IMR-90 (cell line): Measurements from ENCODE around the gene BTBD10. TPM values are rescaled to one million over a fixed set of nuclear protein-coding genes. Genes with fewer than 3 reads are reported as not detected.

Source experiments
- ATAC-seq: fragments of 200-7000 bp; cut with Tn5 transposase; 2 replicates; pipeline ENCODE4 v1.9.1; 2020; ENCODE audit warnings: low read depth, mild to moderate bottlenecking, moderate library complexity
- BruUV-seq: library from RNA; stranded (reverse); fragments of 400-500 nt; replicated peaks from 2 replicates; lab custom pipeline; 2021; lab: Mats Ljungman, UMichigan
- CTCF ChIA-PET: fragments of 300-600 bp; formaldehyde crosslinking; extraction: SDS; loops from one replicate; lab custom pipeline; 2021; ENCODE audit warnings: antibody characterized with exemption; lab: Yijun Ruan, JAX
- POLR2A ChIA-PET: fragments of 300-600 bp; sonication (Branson Sonifier 250); formaldehyde crosslinking; loops from one replicate; lab custom pipeline; 2022; ENCODE audit warnings: antibody characterized with exemption; ENCODE audit not compliant: unreplicated experiment; lab: Charles Lee
- DNase-seq: peaks from one replicate; pipeline ENCODE4 v3.0.0; 2013
- H2AFZ ChIP-seq: replicated peaks from 2 replicates; pipeline ENCODE3; 2013; ENCODE audit warnings: low read length, mild to moderate bottlenecking; ENCODE audit not compliant: poor library complexity
- H2AK5ac ChIP-seq: 2 replicates; pipeline ENCODE4 v1.6.1; 2013; ENCODE audit warnings: low read depth, low read length, inconsistent platforms
- H2AK9ac ChIP-seq: replicated peaks from 2 replicates; pipeline ENCODE3; 2013; ENCODE audit warnings: mild to moderate bottlenecking, low read depth, low read length, moderate library complexity; ENCODE audit not compliant: poor library complexity
- H2BK120ac ChIP-seq: 2 replicates; pipeline ENCODE4 v1.6.1; 2013; ENCODE audit warnings: low read depth, low read length, inconsistent platforms
- H2BK15ac ChIP-seq: 3 replicates; pipeline ENCODE4 v1.6.1; 2013; ENCODE audit warnings: low read depth, low read length, inconsistent platforms
- H2BK20ac ChIP-seq: 2 replicates; pipeline ENCODE4 v1.6.1; 2013; ENCODE audit warnings: low read depth, mild to moderate bottlenecking, inconsistent platforms, low read length, moderate library complexity
- H2BK5ac ChIP-seq: 2 replicates; pipeline ENCODE4 v1.6.1; 2013; ENCODE audit warnings: mild to moderate bottlenecking, low read depth, low read length, inconsistent platforms; ENCODE audit not compliant: poor library complexity, severe bottlenecking
- H3K14ac ChIP-seq: replicated peaks from 2 replicates; pipeline ENCODE4 v1.6.1; 2013; ENCODE audit warnings: low read depth, low read length, inconsistent platforms
- H3K18ac ChIP-seq: 2 replicates; pipeline ENCODE4 v1.6.1; 2013; ENCODE audit warnings: low read depth, low read length, control low read depth
- H3K23ac ChIP-seq: 2 replicates; pipeline ENCODE4 v1.6.1; 2013; ENCODE audit warnings: low read depth, low read length, inconsistent platforms
- H3K27ac ChIP-seq: 2 replicates; pipeline ENCODE4 v1.5.1; 2013; ENCODE audit warnings: mild to moderate bottlenecking, control low read depth, low read length; ENCODE audit not compliant: insufficient read depth
- H3K27me3 ChIP-seq: 2 replicates; pipeline ENCODE4 v1.6.1; 2013; ENCODE audit warnings: low read length; ENCODE audit not compliant: control insufficient read depth, insufficient read depth
- H3K36me3 ChIP-seq: 2 replicates; pipeline ENCODE4 v1.6.1; 2013; ENCODE audit warnings: low read length, mixed read lengths; ENCODE audit not compliant: control insufficient read depth, insufficient read depth
- H3K4ac ChIP-seq: 2 replicates; pipeline ENCODE4 v1.6.1; 2013; ENCODE audit warnings: low read depth, low read length, inconsistent platforms
- H3K4me1 ChIP-seq: 2 replicates; pipeline ENCODE4 v1.6.1; 2013; ENCODE audit warnings: low read length, mixed read lengths; ENCODE audit not compliant: control insufficient read depth, insufficient read depth
- H3K4me2 ChIP-seq: 2 replicates; pipeline ENCODE4 v1.6.1; 2013; ENCODE audit warnings: low read depth, mild to moderate bottlenecking, control low read depth, low read length, moderate library complexity
- H3K4me3 ChIP-seq: 2 replicates; pipeline ENCODE4 v1.5.1; 2013; ENCODE audit warnings: low read depth, mild to moderate bottlenecking, control low read depth, low read length, moderate library complexity; ENCODE audit not compliant: insufficient read depth
- H3K56ac ChIP-seq: 2 replicates; pipeline ENCODE4 v1.6.1; 2013; ENCODE audit warnings: low read length, inconsistent platforms; ENCODE audit not compliant: insufficient read depth; ENCODE audit errors: extremely low read depth
- H3K79me1 ChIP-seq, 2 experiments: 2 replicates each; pipeline ENCODE4 v1.6.1; 2013; ENCODE audit warnings: low read length in 2 of 2, inconsistent platforms in 1 of 2, low read depth in 1 of 2
- H3K9ac ChIP-seq: 2 replicates; pipeline ENCODE4 v1.6.1; 2013; ENCODE audit warnings: low read depth, low read length, control low read depth
- H3K9me1 ChIP-seq: 2 replicates; pipeline ENCODE4 v1.6.1; 2013; ENCODE audit warnings: low read length, inconsistent platforms; ENCODE audit not compliant: insufficient read depth
- H3K9me3 ChIP-seq: 2 replicates; pipeline ENCODE4 v1.6.1; 2013; ENCODE audit warnings: low read length; ENCODE audit not compliant: control insufficient read depth, insufficient read depth
- H4K20me1 ChIP-seq: 2 replicates; pipeline ENCODE4 v1.6.1; 2013; ENCODE audit warnings: low read length, inconsistent platforms; ENCODE audit not compliant: insufficient read depth
- H4K5ac ChIP-seq: 2 replicates; pipeline ENCODE4 v1.6.1; 2013; ENCODE audit warnings: mild to moderate bottlenecking, low read depth, low read length, control low read depth
- H4K8ac ChIP-seq, 2 experiments: 2 replicates each; pipeline ENCODE4 v1.6.1; 2013; ENCODE audit warnings: low read depth in 2 of 2, low read length in 2 of 2, control low read depth in 1 of 2, inconsistent platforms in 1 of 2
- H4K91ac ChIP-seq: 2 replicates; pipeline ENCODE4 v1.6.1; 2013; ENCODE audit warnings: low read depth, low read length, inconsistent platforms; ENCODE audit not compliant: insufficient read depth
- CTCF ChIP-seq: conservative IDR thresholded peaks from 2 replicates; pipeline ENCODE4 v1.5.1; 2012; ENCODE audit warnings: mild to moderate bottlenecking, low read depth, low read length, improper control_type of control experiment
- MAFK ChIP-seq: IDR thresholded peaks from 2 replicates; pipeline ENCODE4 v1.6.1; 2012; ENCODE audit warnings: low read depth, low read length, improper control_type of control experiment
- NFE2L2 ChIP-seq: fragments of 150-350 bp; IDR thresholded peaks from 2 replicates; pipeline ENCODE4 v1.6.1; 2016; ENCODE audit warnings: low read depth, mild to moderate bottlenecking, low read length
- POLR2A ChIP-seq: IDR thresholded peaks from 2 replicates; pipeline ENCODE4 v1.6.1; 2012; ENCODE audit warnings: mild to moderate bottlenecking, low read depth, low read length
- RAD21 ChIP-seq: IDR thresholded peaks from 2 replicates; pipeline ENCODE4 v1.6.1; 2012; ENCODE audit warnings: low read length, improper control_type of control experiment
- WGBS, 2 experiments: methylation state at CpG; one replicate each; pipeline versions ENCODE4 v1.1.5 to v1.1.7; 2013; ENCODE audit warnings: missing lambda C conversion rate in 2 of 2; ENCODE audit not compliant: insufficient read length in 1 of 2; ENCODE audit errors: extremely low coverage in 2 of 2; 5-methylcytosine and 5-hydroxymethylcytosine counted together
- dilution Hi-C: fragments of 300-500 bp; cut with HindIII; formaldehyde crosslinking; loops from one replicate; pipeline ENCODE4 v1.14.3; 2018; ENCODE audit warnings: low sequenced_read_pairs; ENCODE audit not compliant: unreplicated experiment
- in situ Hi-C: fragments of 300-500 bp; cut with MboI; formaldehyde crosslinking; loops from 3 replicates; pipeline ENCODE4 v1.14.3; 2019; ENCODE audit warnings: low sequenced_read_pairs, inconsistent platforms, mixed read lengths
- intact Hi-C: fragments of 100-400 bp; cut with micrococcal nuclease; formaldehyde crosslinking; loops from 2 replicates; pipeline ENCODE4 v1.10.0; 2022
- polyA plus RNA-seq, 3 experiments: library from polyadenylated mRNA; depleted of rRNA; stranded (reverse); fragments of >200 nt; gene quantifications; 2 replicates each; pipeline ENCODE4 v1.2.3, GENCODE V29; 2012; ENCODE audit warnings: low replicate concordance in 1 of 3
- total RNA-seq: library from RNA; depleted of rRNA; stranded (reverse); fragments of >200 nt; gene quantifications from 2 replicates; pipeline ENCODE4 v1.2.3, GENCODE V29; 2012

Gene BTBD10
- total and polyA plus RNA-seq, 2 of the 4 experiments (the other 2 are of a cell fraction), result 32.5 to 59.9 TPM

DNA sequence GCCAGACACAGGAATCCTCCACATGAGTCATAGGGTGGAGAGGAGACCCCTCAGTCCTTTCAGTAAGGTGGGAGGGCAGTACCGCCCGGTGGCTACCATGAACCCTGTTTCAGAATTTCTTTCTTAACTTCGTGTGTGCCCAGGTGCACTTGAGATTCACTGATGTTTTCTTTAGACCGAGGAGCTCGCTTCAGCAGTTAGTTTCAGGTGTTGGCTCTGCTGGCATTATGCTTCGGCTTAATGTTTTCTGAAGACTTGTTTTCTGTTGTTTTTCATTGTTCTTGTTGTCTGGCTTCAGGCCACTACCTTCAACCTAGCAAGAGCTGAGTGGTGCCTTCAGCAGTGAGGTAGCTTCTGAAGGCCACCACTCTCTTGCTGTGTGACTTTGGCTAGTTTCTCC lies 114.0 kb downstream of the BTBD10 start:
- no peak overlapping the region; the same call in 1 of the 2 replicates for H3K23ac ChIP-seq
- BruUV-seq, result no TSS peak

More for the DNA sequence above, 114.0 kb downstream of the BTBD10 start:
- Histone ChIP-seq H2BK120ac (no peak overlapping the region), H3K36me3 (no peaks in the 10 kb centered on the region), H3K56ac (no peak overlapping the region), H3K79me1 (peaks cover 4 to 29% of the 10 kb centered on the region in 2 experiments; a peak in 3 of 4 replicates), H3K4ac (no peak overlapping the region; the same call in 1 of the 2 replicates), H4K91ac (no peak overlapping the region), H2AFZ (no peak overlapping the region), H4K8ac (no peak overlapping the region), H2AK5ac (no peak overlapping the region), H2BK20ac (no peak overlapping the region), H3K14ac (no peak overlapping the region), H3K18ac (no peak overlapping the region), H3K9ac (no peak overlapping the region), H2AK9ac (no peak overlapping the region), H3K4me1 (peaks cover 2% of the 10 kb centered on the region; the same call in 1 of the 2 replicates), H4K20me1 (no peaks in the 10 kb centered on the region; the same call in 1 of the 2 replicates), H3K4me3 (no peak overlapping the region), H3K9me1 (peaks cover 10% of the 10 kb centered on the region), H2BK5ac (no peak overlapping the region), H3K27me3 (no peaks in the 10 kb centered on the region), H3K27ac (no peak overlapping the region), H2BK15ac (no peak overlapping the region), H3K4me2 (no peak overlapping the region), H3K9me3 (no peaks in the 10 kb centered on the region), H4K5ac (no peak overlapping the region)
- 100% methylated on average over 3 of the region's 6 CpGs; no CpG with 5 or more reads in 1 of the 2 experiments for WGBS, 2 experiments
- ChIA-PET POLR2A (no interaction called here), CTCF (no interaction called here)
- dilution Hi-C loops, result no loop called here
- TF ChIP-seq MAFK (no peak), CTCF (no peak), RAD21 (no peak), POLR2A (no peak), NFE2L2 (no peak)
- in situ Hi-C loops, result loop anchor here (25.0 kb wide), 1 partner anchor 1037 kb away; no protein-coding TSS in a partner anchor
- intact Hi-C loops, result no loop called here
- DNase-seq, result no peak
- ATAC-seq, result no peak
